ENCODE data around the gene CEP70.

GRCh38 chr3:138497851-138498250 is 96.2 kb downstream of the CEP70 start:
- TF ChIP-seq ELF4 (IDR thresholded peaks at IDR 0.05) (no peak), FOXK2 (IDR thresholded peaks at IDR 0.05) (no peak), LEF1 (IDR thresholded peaks at IDR 0.05; ENCODE audit: borderline replicate concordance) (no peak), ARNT (IDR thresholded peaks at IDR 0.05) (no peak), PKNOX1 (IDR thresholded peaks at IDR 0.05) (no peak), BHLHE40 (IDR thresholded peaks at IDR 0.05; ENCODE audit: borderline replicate concordance) (no peak), HDGF (IDR thresholded peaks at IDR 0.05; ENCODE audit: borderline replicate concordance) (no peak), TARDBP (IDR thresholded peaks at IDR 0.05) (no peak), NFRKB (IDR thresholded peaks at IDR 0.05) (no peak), FOXM1 (IDR thresholded peaks at IDR 0.05; ENCODE audit: borderline replicate concordance) (no peak), ZNF384 (IDR thresholded peaks at IDR 0.05) (no peak)
